Stimulated activated naive CD8-positive, alpha-beta T cell treated with anti-CD3 and anti-CD28 coated beads, Interleukin-15, amount 100 ng/mL, for 72 hours (primary cell): ENCODE measurements around the gene SH3PXD2A.

Source experiments
- ATAC-seq: fragments of 150-1000 bp; cut with Tn5 transposase; 2 replicates; pipeline ENCODE4 v1.10.0; 2021; ENCODE audit warnings: mild to moderate bottlenecking, moderate library complexity
- DNase-seq, 2 donors: peaks; one replicate each; pipeline ENCODE4 v3.0.0; 2021 to 2022
- H3K27ac Mint-ChIP-seq, 2 donors: one replicate each; pipeline ENCODE4 v1.8.0; 2022; ENCODE audit warnings: mild to moderate bottlenecking in 2 of 2, mixed read lengths in 2 of 2, moderate library complexity in 2 of 2
- H3K27me3 Mint-ChIP-seq: one replicate; pipeline ENCODE4 v1.8.0; 2022; ENCODE audit warnings: mixed read lengths
- H3K4me1 Mint-ChIP-seq: one replicate; pipeline ENCODE4 v1.8.0; 2022; ENCODE audit warnings: mild to moderate bottlenecking, mixed read lengths
- H3K4me3 Mint-ChIP-seq, 2 donors: one replicate each; pipeline ENCODE4 v1.8.0; 2022; ENCODE audit warnings: mild to moderate bottlenecking in 2 of 2, mixed read lengths in 2 of 2, moderate library complexity in 1 of 2
- H3K9me3 Mint-ChIP-seq, 2 donors: one replicate each; pipeline ENCODE4 v1.8.0; 2022; ENCODE audit warnings: mixed read lengths in 2 of 2

SH3PXD2A gene

DNA sequence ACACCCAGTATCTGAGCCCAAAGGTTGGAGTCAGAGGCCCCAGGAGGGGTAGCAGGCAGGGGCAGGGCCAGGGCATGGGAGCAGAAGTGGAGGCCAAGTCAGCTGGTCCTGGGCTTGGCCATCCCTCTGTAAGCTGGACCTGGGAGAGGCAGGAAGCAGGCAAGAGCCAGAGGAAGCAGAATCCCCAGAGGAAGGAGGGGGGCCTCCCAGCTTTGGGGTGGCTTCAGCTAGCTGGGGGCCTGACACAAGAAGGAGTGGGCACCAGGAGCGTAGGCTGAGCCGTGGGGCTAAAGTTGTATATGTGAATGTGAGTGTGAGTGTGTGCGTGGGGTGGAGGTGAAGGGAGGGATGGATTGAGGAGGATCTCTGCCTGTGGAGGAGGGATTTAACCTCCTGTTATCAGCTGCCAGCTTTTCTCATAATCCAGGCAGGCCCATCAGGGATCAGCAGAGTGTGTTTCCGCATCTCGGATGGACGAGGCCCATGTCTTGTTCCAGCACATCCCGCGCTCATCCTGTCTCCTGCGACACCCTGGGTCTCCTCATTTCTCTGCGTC, 307.9 kb downstream of the SH3PXD2A start:
- H3K27ac Mint-ChIP-seq: peak overlapping the region in 1 of 2 donors; percentile 81
- ATAC-seq: no peak
- H3K4me3 Mint-ChIP-seq: no peak overlapping the region

DNA sequence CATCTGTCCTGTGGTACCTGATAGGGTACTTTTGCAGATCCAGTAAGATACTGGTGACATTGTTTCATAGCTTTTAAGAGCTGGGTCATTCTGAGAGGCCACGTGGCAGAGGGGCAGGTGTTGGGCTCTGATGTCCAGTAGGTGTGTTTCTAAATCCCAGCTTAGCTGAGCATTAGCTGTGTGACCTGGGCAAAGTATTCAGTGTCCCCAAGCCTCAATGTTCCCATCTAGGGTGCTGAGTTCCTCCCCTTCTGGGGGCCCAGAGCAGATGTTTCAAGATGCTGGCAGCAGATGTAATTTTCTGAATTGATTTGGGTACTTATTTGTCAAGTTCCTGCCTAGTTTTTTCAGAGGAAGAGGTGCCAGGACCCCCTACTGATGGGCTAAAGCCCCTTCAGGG, 309.0 kb downstream of the SH3PXD2A start:
- Mint-ChIP-seq H3K27me3 (peaks cover 18% of the 10 kb centered on the region), H3K9me3 (no peaks in the 10 kb centered on the region), H3K27ac (no peak overlapping the region), H3K4me3 (no peak overlapping the region), H3K4me1 (peaks cover 14% of the 10 kb centered on the region)
- no peak for DNase-seq
- ATAC-seq: no peak

More for the DNA sequence above, 307.9 kb downstream of the SH3PXD2A start:
- H3K27me3 Mint-ChIP-seq: peaks cover 25% of the 10 kb centered on the region
- H3K4me1 Mint-ChIP-seq: peaks cover 16% of the 10 kb centered on the region
- H3K9me3 Mint-ChIP-seq: no peaks in the 10 kb centered on the region
- DNase-seq: no peak

DNA sequence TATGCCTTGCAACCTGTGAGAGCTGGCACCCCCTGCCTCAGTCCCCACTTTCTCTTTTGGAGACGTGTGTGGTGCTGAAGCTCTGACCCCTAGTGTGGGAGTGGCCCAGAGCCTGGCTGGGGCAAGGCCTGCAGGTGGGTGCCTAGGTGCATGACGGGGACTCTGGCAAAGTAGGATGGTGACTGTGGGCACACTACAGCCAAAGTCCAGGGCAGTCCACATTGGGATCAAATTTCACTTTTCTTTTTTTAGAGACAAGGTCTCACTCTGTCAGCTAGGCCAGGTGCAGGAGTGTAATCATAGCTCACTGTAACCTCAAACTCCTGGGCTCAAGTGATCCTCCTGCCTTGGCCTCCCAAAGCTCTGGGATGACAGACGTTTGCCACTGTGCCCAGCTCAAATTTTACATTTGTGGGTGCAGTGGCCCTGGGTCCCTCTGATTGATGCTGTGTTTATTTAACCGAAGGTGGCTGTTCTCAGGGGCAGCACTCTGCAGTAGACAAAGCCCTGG, 309.6 kb downstream of the SH3PXD2A start:
- H3K9me3 Mint-ChIP-seq: no peaks in the 10 kb centered on the region
- ATAC-seq (no peak), DNase-seq (no peak)
- peaks cover 18% of the 10 kb centered on the region for H3K27me3 Mint-ChIP-seq
- peaks cover 14% of the 10 kb centered on the region for H3K4me1 Mint-ChIP-seq
- no peak overlapping the region for H3K4me3 Mint-ChIP-seq
- H3K27ac Mint-ChIP-seq: no peak overlapping the region

DNA sequence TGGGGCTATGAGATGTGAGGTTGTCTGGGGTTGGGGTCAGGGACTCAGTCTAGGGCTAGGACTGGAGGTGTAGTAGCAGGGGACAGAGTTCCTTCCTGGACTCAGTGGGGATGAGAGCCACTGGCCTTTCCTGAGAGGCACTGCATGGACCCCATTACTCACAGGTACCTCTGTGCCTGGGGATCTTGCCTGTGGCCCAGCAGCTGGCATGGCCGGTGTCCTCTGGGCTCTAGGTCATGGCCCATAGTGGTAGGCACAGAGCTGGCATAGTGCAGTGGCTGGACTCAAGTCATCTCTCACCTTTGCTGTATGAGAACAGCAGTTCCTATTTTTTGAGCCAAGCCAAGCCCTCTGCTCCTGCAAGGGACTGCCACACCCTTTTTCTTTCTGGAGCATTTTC, 310.0 kb downstream of the SH3PXD2A start:
- DNase-seq (no peak), ATAC-seq (no peak)
- Mint-ChIP-seq H3K9me3 (no peaks in the 10 kb centered on the region), H3K4me3 (no peak overlapping the region), H3K27ac (peak overlapping the region in 1 of 2 donors; percentile 15), H3K27me3 (peaks cover 18% of the 10 kb centered on the region), H3K4me1 (peaks cover 14% of the 10 kb centered on the region)

DNA sequence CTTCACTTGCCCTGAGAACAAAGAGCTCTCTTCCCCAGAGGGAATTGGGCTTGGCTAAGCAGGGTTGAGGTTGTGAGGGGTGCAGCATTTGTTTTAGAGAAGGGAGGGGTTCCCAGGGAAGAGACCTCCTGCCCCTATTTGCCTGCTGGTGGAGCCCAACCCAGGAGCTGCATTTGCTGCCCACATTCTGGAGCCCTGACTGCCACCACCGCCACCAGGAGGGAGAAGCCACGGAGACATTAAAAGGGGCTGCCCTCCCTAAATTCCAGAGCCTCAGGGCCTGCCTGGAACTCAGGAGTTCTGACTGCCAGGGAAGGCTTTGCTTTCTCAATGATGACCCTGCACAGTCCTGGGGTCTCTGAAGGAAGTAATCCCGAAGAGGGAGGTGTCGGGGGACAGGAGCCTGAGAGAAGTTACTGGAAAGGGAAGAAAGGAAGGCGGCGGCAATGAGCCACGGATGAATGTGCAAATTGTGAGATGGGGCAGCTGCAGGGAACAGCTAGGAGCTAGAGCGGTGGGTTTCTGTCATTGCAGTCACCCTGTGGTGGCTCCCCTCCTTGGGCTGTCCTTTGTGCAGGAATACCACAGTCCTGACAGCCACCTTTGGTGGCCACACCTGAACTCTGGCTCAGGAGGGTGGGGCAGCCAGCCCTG, 310.6 kb downstream of the SH3PXD2A start:
- H3K4me3 Mint-ChIP-seq: no peak overlapping the region
- H3K9me3 Mint-ChIP-seq: no peaks in the 10 kb centered on the region
- H3K27me3 Mint-ChIP-seq: peaks cover 19% of the 10 kb centered on the region
- H3K4me1 Mint-ChIP-seq: peaks cover 14% of the 10 kb centered on the region
- DNase-seq (no peak), ATAC-seq (no peak)
- H3K27ac Mint-ChIP-seq: no peak overlapping the region
